Retinal pigment epithelial cell (primary cell): ENCODE data around the gene COL5A2.

Experiments
- DNase-seq: peaks from one replicate; pipeline ENCODE4 v3.0.0-alpha.2; 2010; ENCODE audit warnings: low read depth
- H3K4me3 ChIP-seq: 2 replicates; pipeline ENCODE4 v1.5.1; 2011; ENCODE audit warnings: mild to moderate bottlenecking, low read length, control low read depth, moderate library complexity
- CTCF ChIP-seq: conservative IDR thresholded peaks from 2 replicates; pipeline ENCODE4 v1.5.1; 2011; ENCODE audit warnings: low read depth, low read length, control low read depth, inconsistent platforms

Gene COL5A2

DNA sequence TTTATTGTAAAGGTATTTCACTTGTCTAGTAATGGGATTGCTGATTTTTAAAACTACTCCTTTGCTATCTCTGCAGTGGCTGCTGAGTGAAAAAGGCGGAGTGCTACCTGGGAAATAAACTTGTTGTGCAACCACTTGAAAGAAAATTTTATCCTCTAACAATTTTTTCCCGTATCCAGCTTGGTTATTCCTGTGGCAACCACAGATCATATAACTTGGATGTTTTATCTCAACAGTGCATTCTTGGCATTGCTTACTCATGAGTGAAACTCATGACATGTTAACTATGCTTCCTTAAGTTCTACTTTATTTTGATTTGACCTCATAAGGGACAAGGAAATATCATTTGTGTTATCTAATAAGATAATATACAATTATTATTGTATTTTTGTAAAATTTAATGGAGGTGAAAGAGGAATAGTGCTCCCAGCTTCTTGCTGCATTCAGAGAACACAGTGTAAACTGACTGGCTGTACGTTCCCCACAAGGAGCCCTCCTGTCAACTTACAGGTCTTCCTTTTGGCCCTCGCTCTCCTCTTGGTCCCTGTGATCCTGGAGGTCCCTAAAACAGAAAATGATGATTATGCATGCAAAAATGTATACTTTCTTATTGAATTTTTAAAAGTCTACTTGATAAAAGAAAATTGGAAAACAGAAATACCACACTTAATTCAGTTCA, 82.7 kb downstream of the COL5A2 start:
- peak; percentile 72 for DNase-seq
- no peak for TF ChIP-seq CTCF
- no peak overlapping the region for H3K4me3 ChIP-seq

DNA sequence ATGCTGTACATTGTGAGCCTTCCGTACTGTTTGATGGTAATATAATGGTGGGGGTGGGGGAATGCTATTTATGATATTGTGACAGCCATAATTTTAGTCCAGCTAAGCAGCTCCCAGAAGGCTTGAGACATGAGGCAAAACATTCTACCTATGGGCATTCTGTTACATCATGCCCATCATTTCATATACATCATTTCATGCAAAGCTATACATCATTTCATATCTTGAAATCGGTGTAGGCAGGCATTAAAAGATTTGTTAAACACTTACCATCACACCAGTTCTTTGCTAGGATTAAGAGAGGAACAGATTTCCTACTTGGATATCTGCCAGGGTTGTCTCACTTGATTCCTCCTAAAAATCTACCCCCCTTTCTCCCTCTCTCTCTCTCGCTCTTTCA, 84.5 kb downstream of the COL5A2 start:
- no peak for TF ChIP-seq CTCF
- H3K4me3 ChIP-seq = no peak overlapping the region
- no peak for DNase-seq

DNA sequence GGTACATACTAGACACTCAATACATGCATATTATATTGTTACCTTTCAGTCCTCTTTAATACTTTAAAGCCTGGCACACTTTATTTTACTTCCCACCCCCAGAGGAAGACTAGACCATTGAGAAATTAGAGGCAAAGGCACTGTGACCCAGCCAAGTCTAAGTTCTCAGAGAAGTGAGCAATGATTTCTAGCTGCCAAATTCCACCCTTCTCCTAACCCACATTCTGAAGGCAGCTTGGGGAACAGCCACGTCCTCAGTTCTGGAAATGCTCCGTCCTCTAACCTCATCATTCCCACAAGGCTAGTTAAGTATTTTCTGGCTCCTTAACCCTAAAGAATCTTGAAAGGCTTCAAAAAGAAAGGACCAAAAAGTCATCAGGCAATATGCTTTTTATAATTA, 86.6 kb downstream of the COL5A2 start:
- no peak for TF ChIP-seq CTCF
- H3K4me3 ChIP-seq = no peak overlapping the region
- no peak for DNase-seq

DNA sequence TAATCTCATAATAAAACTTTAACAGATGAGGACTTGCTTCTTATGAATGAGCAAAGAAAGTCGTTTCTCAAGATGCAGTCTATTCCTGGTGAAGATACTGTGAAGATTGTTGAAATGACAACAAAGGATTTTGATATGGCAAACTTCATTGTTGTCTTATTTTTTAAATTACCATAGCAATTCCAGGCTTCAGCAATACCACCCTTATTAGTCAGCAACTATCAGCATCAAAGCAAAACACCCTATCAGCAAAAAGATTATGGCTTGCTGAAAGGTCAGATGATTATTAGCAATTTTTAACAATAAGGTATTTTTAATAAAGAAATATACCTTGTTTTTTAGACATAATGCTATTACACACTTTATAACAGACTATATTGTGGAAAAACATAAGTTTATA, 88.3 kb downstream of the COL5A2 start:
- no peak for TF ChIP-seq CTCF
- H3K4me3 ChIP-seq = no peak overlapping the region
- DNase-seq = no peak

GRCh38 chr2:189088591-189089205, 90.9 kb downstream of the COL5A2 start:
- DNase-seq = no peak
- no peak overlapping the region for H3K4me3 ChIP-seq
- TF ChIP-seq CTCF = no peak

GRCh38 chr2:189086710-189087109, 92.9 kb downstream of the COL5A2 start:
- H3K4me3 ChIP-seq = no peak overlapping the region
- DNase-seq = no peak
- TF ChIP-seq CTCF = no peak

- no peak overlapping the region for H3K4me3 ChIP-seq
- no peak for DNase-seq
- TF ChIP-seq CTCF = no peak
These were observed 93.3 kb downstream of the COL5A2 start for GRCh38 chr2:189086250-189086649.
